ENCODE data around the gene ABCC3. TPM values are rescaled to one million over a fixed set of nuclear protein-coding genes. Genes with fewer than 3 reads are reported as not detected.
A peak's percentile ranks its signal among the peaks of the same experiment; 100 is the strongest.

The ABCC3 gene
- total RNA-seq, 1 donor from 2014 or later: 1.6 TPM

GRCh38 chr17:50627782-50628601 is 6.7 kb upstream of the ABCC3 start:
- DNase-seq (ENCODE audit: low read depth): no peak

DNA sequence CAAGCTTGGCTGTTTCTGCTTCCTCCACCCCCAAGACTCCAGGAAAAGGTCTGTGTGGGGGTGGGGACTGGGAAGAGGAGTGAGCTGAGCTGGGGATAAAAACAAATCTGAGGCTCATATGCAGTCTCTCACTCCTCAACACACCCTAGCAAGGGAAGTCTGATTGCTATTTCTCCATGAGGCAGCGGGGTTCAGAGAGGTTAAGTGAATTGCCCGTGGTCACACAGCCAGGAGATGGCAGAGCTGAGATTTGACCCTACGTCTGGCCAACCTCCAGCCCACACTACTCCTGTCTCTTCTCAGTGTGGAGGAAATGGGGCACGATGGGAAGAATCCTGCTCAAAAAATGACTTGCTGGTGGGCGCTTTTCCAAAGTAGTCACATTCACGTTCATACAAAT is 4.8 kb upstream of the ABCC3 start:
- DNase-seq (ENCODE audit: low read depth): no peak

GRCh38 chr17:50630524-50631194 is 4.0 kb upstream of the ABCC3 start:
- DNase-seq (ENCODE audit: low read depth): no peak

GRCh38 chr17:50631195-50631907 is 3.3 kb upstream of the ABCC3 start:
- no peak for DNase-seq (ENCODE audit: low read depth)

DNA sequence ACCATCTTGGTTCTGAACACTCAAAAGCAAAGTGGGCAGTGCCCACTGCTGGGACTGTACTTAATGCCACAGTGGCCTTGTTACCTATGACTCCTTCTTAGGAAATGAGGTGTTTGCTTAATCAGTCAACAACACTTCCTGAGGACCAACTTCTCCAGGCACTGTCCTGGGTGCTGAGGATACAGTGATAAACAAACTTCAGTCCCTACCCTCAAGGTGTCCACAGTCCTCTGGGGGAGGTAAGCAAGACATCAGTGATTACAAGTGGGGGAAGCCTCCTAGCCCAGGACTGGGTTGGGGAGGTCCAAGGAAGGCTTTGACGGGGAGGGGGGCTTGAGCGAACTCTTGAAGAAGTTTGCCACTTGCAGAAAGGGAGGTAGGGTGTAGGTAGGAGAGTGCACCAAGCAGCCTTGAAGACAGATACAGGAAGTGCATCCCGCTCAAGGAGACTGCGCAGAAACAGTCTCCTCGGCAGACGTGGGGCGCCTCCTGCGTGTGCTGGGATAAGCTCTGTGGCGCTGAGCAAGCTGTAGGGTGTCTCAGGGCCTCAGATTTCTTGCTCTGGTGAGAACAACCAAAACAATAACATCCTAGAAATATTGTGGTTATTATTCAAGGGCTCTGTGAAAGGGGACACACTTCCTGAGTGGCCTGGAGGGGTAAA is 2.6 kb upstream of the ABCC3 start:
- no peak for DNase-seq (ENCODE audit: low read depth)

GRCh38 chr17:50632637-50633036 is 2.0 kb upstream of the ABCC3 start:
- no peak for DNase-seq (ENCODE audit: low read depth)

GRCh38 chr17:50633683-50634082 is 998 bp upstream of the ABCC3 start:
- no peak for DNase-seq (ENCODE audit: low read depth)

- DNase-seq (ENCODE audit: low read depth): no peak
These were observed 442 bp downstream of the ABCC3 start for GRCh38 chr17:50634915-50635731.

- no peak for DNase-seq (ENCODE audit: low read depth)
These were observed 976 bp downstream of the ABCC3 start for GRCh38 chr17:50635732-50635981.

GRCh38 chr17:50635982-50636803 is 1.5 kb downstream of the ABCC3 start:
- no peak for DNase-seq (ENCODE audit: low read depth)

DNA sequence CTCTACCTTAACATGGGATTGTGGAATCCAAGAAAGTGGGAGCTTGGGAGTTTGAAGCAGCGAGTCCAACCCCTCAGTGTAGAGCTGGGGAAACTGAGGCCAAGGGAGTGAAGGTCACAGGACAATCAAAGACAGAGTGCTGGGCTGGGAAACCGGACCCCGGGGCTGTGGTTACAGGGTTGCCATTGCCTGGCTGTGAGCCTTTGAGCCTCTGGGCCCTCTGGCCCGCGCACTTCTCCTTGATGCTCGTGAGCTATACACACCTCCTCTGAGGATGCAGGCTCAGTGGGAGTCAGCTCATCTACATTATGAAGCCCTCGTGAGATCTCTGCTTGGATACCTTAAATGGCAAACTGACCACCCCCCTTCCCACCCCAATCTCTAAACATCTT is 2.1 kb downstream of the ABCC3 start:
- no peak for DNase-seq (ENCODE audit: low read depth)

- no peak for DNase-seq (ENCODE audit: low read depth)
These were observed 3.3 kb downstream of the ABCC3 start for GRCh38 chr17:50637829-50638605.

DNA sequence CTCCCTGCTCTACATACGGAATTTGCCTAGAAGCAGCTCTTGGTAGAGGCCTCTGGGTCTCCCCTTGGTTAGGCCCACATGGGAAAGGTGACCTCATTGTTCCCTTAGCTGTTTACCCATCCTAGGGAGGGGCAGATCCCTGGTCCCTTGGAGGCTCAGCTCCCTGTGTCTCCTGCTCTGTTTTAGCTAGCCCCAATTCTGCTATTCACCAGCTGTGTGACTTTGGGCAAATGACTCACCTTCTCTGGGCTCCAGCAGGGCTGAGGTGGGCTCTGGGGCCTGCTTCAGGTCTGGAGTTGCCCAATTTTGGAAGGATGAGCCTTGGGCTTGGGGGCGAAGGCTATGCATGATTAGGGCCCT is 3.9 kb downstream of the ABCC3 start:
- DNase-seq (ENCODE audit: low read depth): no peak

DNA sequence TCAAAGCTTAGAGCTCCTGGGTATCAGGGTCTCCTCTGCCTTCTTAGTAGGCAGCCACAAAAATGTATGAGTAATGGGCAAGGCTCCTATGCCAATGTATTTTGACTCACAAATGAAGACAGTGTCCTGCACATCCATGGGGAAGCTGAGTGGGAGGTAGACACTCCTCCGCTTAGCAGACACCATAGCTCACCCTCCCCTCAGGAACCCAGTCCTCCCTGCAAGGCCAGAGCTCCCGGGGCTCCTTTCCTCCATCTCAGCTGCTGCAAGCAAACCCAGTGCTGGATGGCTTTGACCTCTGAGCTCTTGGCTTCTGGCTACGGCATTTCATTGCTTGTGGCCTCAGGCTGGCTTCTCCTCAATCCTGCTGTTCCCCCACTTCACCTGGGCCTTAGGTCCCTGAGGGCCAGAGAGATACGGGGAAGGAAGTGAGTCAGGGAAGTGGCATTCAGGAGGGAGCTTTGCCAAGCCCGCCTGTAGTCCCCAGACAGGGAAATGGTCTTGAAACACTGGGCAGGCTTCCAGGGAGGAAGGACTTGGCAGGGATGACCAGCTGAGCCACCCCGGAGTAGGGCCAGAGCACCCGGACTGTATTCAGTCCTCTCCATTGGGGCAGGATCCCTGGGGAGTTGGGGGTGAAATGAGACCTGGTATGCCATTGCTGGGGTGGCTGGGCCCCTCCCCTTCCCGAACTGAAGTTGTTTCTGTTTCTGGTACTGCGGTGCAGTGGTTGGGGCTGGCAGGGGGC is 4.5 kb downstream of the ABCC3 start:
- DNase-seq (ENCODE audit: low read depth): peak; percentile 96

DNA sequence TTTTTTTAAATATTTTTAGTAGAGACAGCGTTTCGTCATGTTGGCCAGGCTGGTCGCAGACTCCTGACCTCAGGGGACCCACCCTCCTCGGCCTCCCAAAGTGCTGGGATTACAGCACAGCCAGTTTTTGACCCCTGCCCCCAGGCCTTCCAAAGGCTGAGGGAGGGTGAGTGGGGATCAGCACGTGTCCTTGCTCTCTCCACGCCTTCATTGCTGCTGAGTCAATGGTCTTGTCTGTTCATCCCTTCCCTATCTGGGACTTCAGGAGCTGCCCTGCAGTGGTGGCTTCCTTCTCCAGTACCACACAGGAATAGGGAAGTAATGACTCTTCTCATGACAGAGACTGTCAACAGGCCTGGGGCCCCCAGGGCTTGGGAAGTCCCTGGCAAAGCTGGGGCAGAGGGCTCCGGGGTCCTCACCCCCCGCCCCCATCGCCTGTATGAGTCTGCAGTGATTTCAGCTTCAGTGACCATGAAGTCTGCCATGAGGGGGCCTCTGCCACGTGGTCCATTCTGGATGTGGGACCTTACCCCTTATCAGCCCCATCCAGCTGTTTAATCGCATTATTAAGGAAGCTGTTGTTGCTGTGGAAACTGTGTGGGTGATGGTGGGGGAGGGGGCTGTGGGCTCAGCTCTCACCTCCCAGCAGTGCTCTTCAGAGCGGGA is 6.1 kb downstream of the ABCC3 start:
- no peak for DNase-seq (ENCODE audit: low read depth)

GRCh38 chr17:50641357-50641756 is 6.7 kb downstream of the ABCC3 start:
- no peak for DNase-seq (ENCODE audit: low read depth)

DNA sequence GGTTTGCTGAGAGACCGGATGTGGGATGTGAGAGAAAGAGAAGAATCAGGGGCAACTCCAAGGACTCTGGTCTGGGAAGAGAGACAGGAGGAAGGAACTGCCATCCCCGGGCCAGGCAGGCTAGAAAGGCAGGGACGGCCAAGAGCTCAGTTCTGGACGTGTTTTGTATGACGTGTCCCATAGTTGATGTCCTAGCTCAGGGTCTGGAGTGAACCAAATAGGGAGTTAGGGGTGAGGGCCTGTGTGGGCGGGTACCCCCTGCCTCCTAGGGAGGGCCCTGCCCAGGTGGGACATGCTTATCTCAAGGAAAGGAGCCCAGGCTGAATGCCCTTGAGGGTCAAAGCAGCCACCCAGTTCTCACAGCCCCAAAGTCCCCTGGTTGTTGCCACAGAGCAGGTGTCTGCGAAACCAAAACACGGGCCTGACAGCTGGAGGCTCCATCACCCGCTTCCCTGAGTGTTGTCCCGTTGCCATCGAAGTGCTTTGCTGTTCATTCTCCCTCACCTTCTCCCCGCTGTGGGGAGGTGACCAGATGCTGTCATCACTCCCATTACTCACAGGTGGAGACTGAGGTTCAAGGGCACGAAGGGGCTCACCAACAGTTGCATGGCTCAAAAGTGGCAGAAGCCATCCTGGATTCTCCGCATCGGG is 7.5 kb downstream of the ABCC3 start:
- peak; percentile 33 for DNase-seq (ENCODE audit: low read depth)

Measured in myocyte (in vitro differentiated cells).